Neural crest cell (in vitro differentiated cells): ENCODE data around the gene PSTPIP1. TPM values are rescaled to one million over a fixed set of nuclear protein-coding genes. Genes with fewer than 3 reads are reported as not detected.

Experiments
- DNase-seq: peaks from one replicate; pipeline ENCODE4 v3.0.0; 2021; ENCODE audit warnings: low read depth, mixed read lengths, low spot score
- H3K27ac Mint-ChIP-seq: one replicate; pipeline ENCODE4 v1.8.0; 2021; ENCODE audit warnings: mild to moderate bottlenecking, mixed read lengths; ENCODE audit not compliant: unreplicated experiment
- H3K27me3 Mint-ChIP-seq: 2 replicates; pipeline ENCODE4 v1.8.0; 2021; ENCODE audit warnings: low read depth, mild to moderate bottlenecking, mixed read lengths
- H3K36me3 Mint-ChIP-seq: 2 replicates; pipeline ENCODE4 v1.8.0; 2021; ENCODE audit warnings: low read depth, mild to moderate bottlenecking, mixed read lengths
- H3K4me1 Mint-ChIP-seq: 2 replicates; pipeline ENCODE4 v1.8.0; 2021; ENCODE audit warnings: mixed read lengths
- H3K4me3 Mint-ChIP-seq: one replicate; pipeline ENCODE4 v1.8.0; 2021; ENCODE audit warnings: mild to moderate bottlenecking, mixed read lengths
- H3K9me3 Mint-ChIP-seq: 2 replicates; pipeline ENCODE4 v1.8.0; 2021; ENCODE audit warnings: mixed read lengths
- total RNA-seq: library from RNA; stranded (reverse); gene quantifications from 2 replicates; pipeline ENCODE4 v1.2.1, GENCODE V29; 2021
- TF ChIP-seq, protein P1 (sequence below): fragments of 200-600 bp; sonication (generic); conservative IDR thresholded peaks from 2 replicates; pipeline ENCODE4 v1.5.0; 2021; ENCODE audit warnings: antibody characterized with exemption, mild to moderate bottlenecking

PSTPIP1 gene
- total RNA-seq, 1 donor from 2014 or later, result 0.84 TPM

DNA sequence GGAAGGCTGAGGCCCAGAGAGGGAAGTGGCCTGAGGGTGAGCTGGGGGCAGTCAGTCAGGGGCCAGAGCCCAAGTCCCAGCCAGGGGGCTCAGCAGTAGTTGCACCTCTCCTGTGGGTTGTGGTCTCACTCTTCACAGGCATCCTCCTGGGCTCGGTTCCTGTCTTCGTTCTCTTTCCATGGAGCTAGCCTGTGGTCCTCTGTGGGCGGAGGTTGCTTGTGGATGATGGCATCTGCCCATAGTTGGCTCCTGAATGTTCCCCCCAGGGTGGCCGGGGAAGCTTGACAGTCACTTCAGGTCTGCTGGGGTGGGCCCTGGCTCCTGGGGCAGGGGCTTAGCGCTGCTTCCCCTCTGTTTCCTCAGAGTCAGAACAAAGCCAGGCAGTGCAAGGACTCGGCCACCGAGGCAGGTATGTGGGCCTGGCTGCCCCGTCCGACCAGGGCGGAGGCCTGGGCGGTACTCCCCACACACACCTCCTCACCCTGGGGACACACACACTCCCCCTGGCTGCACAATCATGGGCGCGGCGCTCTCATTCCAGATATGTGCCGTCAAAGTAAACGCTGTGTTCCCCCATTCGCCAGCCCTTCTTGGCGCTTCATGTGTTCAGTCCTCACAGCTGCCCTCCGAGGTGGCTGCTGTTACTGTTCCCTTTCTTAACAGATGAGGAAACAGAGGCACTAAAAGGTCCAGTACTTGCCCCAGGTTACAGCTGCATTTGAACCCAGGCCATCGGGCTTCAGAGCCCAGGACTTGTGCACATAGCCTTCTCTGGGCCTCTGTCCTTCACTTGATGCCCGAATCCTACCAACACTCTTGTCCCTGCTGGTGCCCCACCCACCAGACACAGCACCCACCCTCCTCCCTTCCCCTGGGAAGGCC is 34.5 kb downstream of the PSTPIP1 start:
- Mint-ChIP-seq H3K9me3 (no peaks in the 10 kb centered on the region), H3K4me3 (peak overlapping the region; percentile 51), H3K4me1 (peaks cover 16% of the 10 kb centered on the region), H3K27me3 (peaks cover 3% of the 10 kb centered on the region), H3K27ac (no peak overlapping the region), H3K36me3 (no peaks in the 10 kb centered on the region)
- DNase-seq, result no peak
- TF ChIP-seq, protein P1, sequence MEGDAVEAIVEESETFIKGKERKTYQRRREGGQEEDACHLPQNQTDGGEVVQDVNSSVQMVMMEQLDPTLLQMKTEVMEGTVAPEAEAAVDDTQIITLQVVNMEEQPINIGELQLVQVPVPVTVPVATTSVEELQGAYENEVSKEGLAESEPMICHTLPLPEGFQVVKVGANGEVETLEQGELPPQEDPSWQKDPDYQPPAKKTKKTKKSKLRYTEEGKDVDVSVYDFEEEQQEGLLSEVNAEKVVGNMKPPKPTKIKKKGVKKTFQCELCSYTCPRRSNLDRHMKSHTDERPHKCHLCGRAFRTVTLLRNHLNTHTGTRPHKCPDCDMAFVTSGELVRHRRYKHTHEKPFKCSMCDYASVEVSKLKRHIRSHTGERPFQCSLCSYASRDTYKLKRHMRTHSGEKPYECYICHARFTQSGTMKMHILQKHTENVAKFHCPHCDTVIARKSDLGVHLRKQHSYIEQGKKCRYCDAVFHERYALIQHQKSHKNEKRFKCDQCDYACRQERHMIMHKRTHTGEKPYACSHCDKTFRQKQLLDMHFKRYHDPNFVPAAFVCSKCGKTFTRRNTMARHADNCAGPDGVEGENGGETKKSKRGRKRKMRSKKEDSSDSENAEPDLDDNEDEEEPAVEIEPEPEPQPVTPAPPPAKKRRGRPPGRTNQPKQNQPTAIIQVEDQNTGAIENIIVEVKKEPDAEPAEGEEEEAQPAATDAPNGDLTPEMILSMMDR, result no peak

DNA sequence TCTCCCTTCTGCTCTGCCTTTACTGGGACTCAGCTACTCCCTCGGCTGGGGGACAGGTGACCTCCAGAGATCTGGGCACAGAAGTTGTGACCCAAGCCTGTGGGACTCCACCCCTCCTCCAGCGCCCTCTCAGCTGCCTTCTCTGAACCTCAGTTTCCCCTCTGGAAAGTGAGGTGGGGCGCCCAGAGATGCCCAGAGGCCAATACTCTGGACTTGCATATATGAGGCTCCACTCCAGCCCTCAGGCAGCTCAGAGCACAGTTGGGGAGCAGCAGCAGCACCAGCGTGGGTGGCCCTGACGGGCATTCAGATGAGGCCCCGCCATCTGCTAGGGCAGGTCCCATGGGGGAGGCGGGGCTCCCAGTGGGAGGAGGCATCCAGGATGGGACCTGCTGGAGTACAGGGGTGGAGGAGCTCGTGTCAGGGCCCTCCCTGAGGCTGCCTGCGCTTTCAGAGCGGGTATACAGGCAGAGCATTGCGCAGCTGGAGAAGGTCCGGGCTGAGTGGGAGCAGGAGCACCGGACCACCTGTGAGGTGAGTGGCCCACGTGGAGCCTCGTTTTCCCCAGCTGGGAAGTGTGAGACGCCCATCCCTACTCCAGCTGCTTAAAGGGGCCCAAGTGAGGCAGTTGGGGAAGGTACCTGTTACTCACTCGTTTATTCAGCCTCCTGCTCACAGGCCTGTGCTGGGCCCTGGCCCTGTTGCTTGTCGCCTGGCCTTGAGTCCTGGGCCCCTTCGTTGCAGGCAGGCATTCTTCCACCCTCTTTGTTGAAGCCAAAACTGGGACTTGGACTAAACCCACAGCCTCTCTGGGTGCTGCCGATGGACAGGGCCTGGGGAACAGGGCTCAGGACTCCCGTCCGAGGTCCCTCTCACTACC is 35.4 kb downstream of the PSTPIP1 start:
- TF ChIP-seq, protein P1, result no peak
- no peaks in the 10 kb centered on the region for H3K9me3 Mint-ChIP-seq
- no peaks in the 10 kb centered on the region for H3K36me3 Mint-ChIP-seq
- peaks cover 7% of the 10 kb centered on the region for H3K27me3 Mint-ChIP-seq
- H3K27ac Mint-ChIP-seq, result peak overlapping the region; percentile 27
- peak; percentile 3 for DNase-seq
- peak overlapping the region; percentile 51 for H3K4me3 Mint-ChIP-seq
- H3K4me1 Mint-ChIP-seq, result peaks cover 16% of the 10 kb centered on the region

DNA sequence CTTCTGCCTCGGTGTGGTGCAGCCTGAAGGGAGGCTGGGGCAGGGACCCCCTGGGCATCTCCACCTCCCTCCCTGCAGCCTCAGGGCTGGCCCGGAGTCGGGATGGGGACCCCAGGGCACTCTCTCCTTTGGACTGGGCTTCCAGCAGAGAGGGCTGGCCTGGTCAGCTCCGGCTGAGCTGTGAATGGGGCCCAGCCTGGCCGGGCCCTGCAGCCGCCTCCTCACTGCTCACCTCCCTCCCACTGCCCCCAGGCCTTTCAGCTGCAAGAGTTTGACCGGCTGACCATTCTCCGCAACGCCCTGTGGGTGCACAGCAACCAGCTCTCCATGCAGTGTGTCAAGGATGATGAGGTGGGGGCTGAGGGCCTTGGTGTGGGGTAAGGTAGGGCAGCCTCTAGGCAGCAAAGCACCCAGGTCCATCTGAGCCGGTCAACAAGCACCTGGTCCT is 36.0 kb downstream of the PSTPIP1 start:
- Mint-ChIP-seq H3K4me1 (peaks cover 16% of the 10 kb centered on the region), H3K9me3 (no peaks in the 10 kb centered on the region), H3K36me3 (no peaks in the 10 kb centered on the region), H3K4me3 (peak overlapping the region; percentile 44), H3K27ac (no peak overlapping the region), H3K27me3 (peaks cover 7% of the 10 kb centered on the region)
- TF ChIP-seq, protein P1, result no peak
- peak; percentile 27 for DNase-seq

DNA sequence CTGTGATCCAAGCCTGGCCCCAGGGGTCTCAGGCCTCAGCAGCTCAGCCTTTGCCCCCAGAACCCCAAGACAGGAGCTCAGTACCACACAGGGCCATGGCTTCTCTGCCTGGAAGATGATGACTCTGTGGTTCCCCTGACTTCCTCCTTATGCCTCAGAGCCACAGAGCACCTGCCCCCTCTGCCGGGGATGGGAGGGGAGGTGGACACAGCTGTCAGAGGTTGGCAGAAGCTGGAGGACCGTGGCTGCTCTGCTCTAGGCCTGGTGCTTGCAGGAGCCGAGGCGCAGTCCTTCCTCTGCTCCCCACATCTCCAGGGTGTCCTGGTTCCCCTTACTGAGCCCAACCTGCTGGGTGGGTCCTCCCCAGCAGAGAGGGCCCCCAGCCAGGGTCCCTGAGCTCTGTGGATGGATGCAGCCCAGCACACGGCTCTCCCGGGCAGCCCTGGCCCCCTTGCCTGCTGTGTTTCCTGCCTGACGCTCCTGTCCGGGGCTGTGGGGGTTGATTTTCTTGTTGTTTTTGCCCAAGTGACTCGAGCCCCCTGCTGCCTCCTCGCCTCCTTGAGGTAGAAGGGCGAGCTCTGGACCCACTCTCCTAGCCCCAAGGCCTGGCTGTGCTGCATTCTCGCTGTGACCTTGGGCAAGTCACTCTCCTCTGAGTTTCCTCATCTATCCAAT is 36.6 kb downstream of the PSTPIP1 start:
- H3K9me3 Mint-ChIP-seq, result no peaks in the 10 kb centered on the region
- H3K36me3 Mint-ChIP-seq, result peaks cover 4% of the 10 kb centered on the region
- DNase-seq, result peak; percentile 4
- H3K27me3 Mint-ChIP-seq, result peaks cover 7% of the 10 kb centered on the region
- TF ChIP-seq, protein P1, result no peak
- no peak overlapping the region for H3K27ac Mint-ChIP-seq
- H3K4me1 Mint-ChIP-seq, result peaks cover 16% of the 10 kb centered on the region
- H3K4me3 Mint-ChIP-seq, result peak overlapping the region; percentile 77

DNA sequence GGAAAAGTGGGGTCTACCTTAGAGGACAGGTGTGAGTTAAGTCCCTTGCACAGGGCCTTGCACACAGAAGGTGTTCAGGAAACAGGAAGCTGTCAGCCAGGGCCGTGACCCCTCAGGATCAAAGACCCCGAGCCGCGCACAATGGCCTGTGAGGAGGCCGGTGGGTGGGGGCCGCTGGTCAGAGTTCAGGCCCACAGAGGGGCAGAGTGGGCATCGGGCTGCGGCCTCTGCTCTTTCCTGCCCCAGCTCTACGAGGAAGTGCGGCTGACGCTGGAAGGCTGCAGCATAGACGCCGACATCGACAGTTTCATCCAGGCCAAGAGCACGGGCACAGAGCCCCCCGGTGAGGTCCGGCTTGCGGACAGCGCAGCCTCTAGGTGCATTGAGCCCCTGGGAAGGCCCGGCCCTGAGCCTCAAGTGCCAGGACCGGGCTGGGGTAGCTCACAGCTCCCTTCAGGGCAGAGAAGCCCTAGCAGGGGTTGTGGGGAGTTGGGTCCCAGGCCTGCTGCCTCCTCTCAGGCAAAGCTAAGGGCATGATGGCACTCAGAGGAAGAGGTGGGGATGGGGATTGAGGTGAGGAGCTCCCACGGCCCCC is 37.2 kb downstream of the PSTPIP1 start:
- peaks cover 5% of the 10 kb centered on the region for H3K36me3 Mint-ChIP-seq
- TF ChIP-seq, protein P1, result no peak
- DNase-seq, result no peak
- H3K4me3 Mint-ChIP-seq, result peak overlapping the region; percentile 77
- no peak overlapping the region for H3K27ac Mint-ChIP-seq
- H3K4me1 Mint-ChIP-seq, result peaks cover 13% of the 10 kb centered on the region
- H3K27me3 Mint-ChIP-seq, result peaks cover 7% of the 10 kb centered on the region
- no peaks in the 10 kb centered on the region for H3K9me3 Mint-ChIP-seq
